ENCODE measurements around the gene SEPTIN8. TPM values are rescaled to one million over a fixed set of nuclear protein-coding genes. Genes with fewer than 3 reads are reported as not detected.

The SEPTIN8 gene
- total and polyA plus RNA-seq, 2 of the 13 experiments (the other 11 are each of a cell fraction or from before 2014, with no cell fraction given), result 41.4 to 49.9 TPM

GRCh38 chr5:132736853-132737833 is 39.9 kb downstream of the SEPTIN8 start, which contains the start of gene KIF3A (continued):
- TF ChIP-seq PAWR (CRISPR knock-in tag; IDR thresholded peaks at IDR 0.05; ENCODE audit: borderline replicate concordance) (0 out of 2 replicates have a peak, but pooled peaks have one; percentile 42), SKI (IDR thresholded peaks at IDR 0.05; ENCODE audit: partially characterized antibody) (no peak), MIER3 (CRISPR knock-in tag; IDR thresholded peaks at IDR 0.05; ENCODE audit: borderline replicate concordance) (no peak), NCOR1 (IDR thresholded peaks at IDR 0.05; ENCODE audit: borderline replicate concordance, low read length) (no peak), ZBTB14 (CRISPR knock-in tag; IDR thresholded peaks at IDR 0.05) (no peak), SUZ12 (IDR thresholded peaks at IDR 0.05; ENCODE audit: low read depth, low read length) (no peak), CCDC6 (CRISPR knock-in tag; IDR thresholded peaks at IDR 0.05) (no peak), ZBTB10 (CRISPR knock-in tag; IDR thresholded peaks at IDR 0.05; ENCODE audit: borderline replicate concordance) (no peak), ZNF543 (CRISPR knock-in tag; IDR thresholded peaks at IDR 0.05) (no peak), ZNF800 (CRISPR knock-in tag; IDR thresholded peaks at IDR 0.05) (no peak; the same call in 1 of the 2 replicates), ZIK1 (CRISPR knock-in tag; IDR thresholded peaks at IDR 0.05; ENCODE audit: borderline replicate concordance, low read depth) (no peak), MAX (IDR thresholded peaks at IDR 0.05) (peak; percentile 58; the same call in 1 of the 2 replicates), GZF1 (CRISPR knock-in tag; IDR thresholded peaks at IDR 0.05) (no peak), ZKSCAN5 (CRISPR knock-in tag; IDR thresholded peaks at IDR 0.05) (no peak), ATF2 (CRISPR knock-in tag; IDR thresholded peaks at IDR 0.05) (no peak), FOSL1 (CRISPR knock-in tag; IDR thresholded peaks at IDR 0.05; ENCODE audit: borderline replicate concordance) (no peak), RXRA (CRISPR knock-in tag; IDR thresholded peaks at IDR 0.05) (peak; percentile 8; the same call in 1 of the 2 replicates), ASH2L (IDR thresholded peaks at IDR 0.05; ENCODE audit: insufficient read length, low read depth, low read length) (peak; percentile 67), ZNF18 (CRISPR knock-in tag; IDR thresholded peaks at IDR 0.05; ENCODE audit: insufficient replicate concordance) (no peak)

Data from HepG2 (cell line).